Adrenal gland (tissue), 12 donors: Measurements from ENCODE around the gene KCNK2. TPM values are rescaled to one million over a fixed set of nuclear protein-coding genes. Genes with fewer than 3 reads are reported as not detected.
"Not testable (repeated sequence)": the region's sequence is repeated elsewhere in the genome, so short reads cannot be mapped to it uniquely, and the experiment has no call there.

Experiments
- DNase-seq, 7 donors: peaks; one replicate each; pipeline ENCODE4 v3.0.0-alpha.2; 2019 to 2020
- H3K27ac ChIP-seq, 5 donors: fragments of 200-600 bp; sonication (generic) in 4 of 5; 1 replicate in 3 of 5; 2 replicates in 2 of 5; pipeline versions ENCODE4 v1.5.1 to v1.8.0; 2016 to 2020; ENCODE audit warnings: mild to moderate bottlenecking in 1 of 5
- H3K27me3 ChIP-seq: fragments of 200-600 bp; 2 replicates; pipeline ENCODE4 v1.8.0; 2021
- H3K36me3 ChIP-seq, 2 donors: fragments of 200-600 bp; replicated peaks in 1 of 2; 1 replicate in 1 of 2; 2 replicates in 1 of 2; pipeline versions ENCODE4 v1.5.1 to v1.8.0; 2018 to 2022
- H3K4me1 ChIP-seq, 2 donors: fragments of 200-600 bp; replicated peaks in 1 of 2; 1 replicate in 1 of 2; 2 replicates in 1 of 2; pipeline versions ENCODE4 v1.5.1 to v1.8.0; 2018 to 2021
- H3K4me3 ChIP-seq, 4 donors: fragments of 200-600 bp; sonication (generic) in 3 of 4; one replicate each; pipeline ENCODE4 v1.5.1; 2016 to 2018
- H3K9me3 ChIP-seq, 3 donors: fragments of 200-600 bp; sonication (generic) in 1 of 3; replicated peaks in 1 of 3; 1 replicate in 2 of 3; 2 replicates in 1 of 3; pipeline versions ENCODE4 v1.5.1 to v1.8.0; 2016 to 2021
- CTCF ChIP-seq, 6 experiments: fragments of 450-650 bp in 4 of 6; fragments of 200-600 bp in 2 of 6; sonication (generic) in 1 of 6; IDR thresholded peaks; 1 replicate in 5 of 6; 2 replicates in 1 of 6; pipeline versions ENCODE4 v1.5.1 to v1.8.0; 2016 to 2021; ENCODE audit warnings: antibody characterized with exemption in 6 of 6, mild to moderate bottlenecking in 2 of 6, moderate library complexity in 1 of 6
- POLR2A ChIP-seq, 2 donors: fragments of 450-650 bp; IDR thresholded peaks; one replicate each; pipeline ENCODE4 v1.6.1; 2017; ENCODE audit warnings: antibody characterized with exemption in 2 of 2, mild to moderate bottlenecking in 2 of 2, moderate library complexity in 1 of 2
- WGBS, 4 donors: extraction: QIAGEN DNeasy Blood & Tissue Kit in 2 of 4; methylation state at CpG; one replicate each; pipeline versions ENCODE4 v1.1.5 to v1.1.7; 2013 to 2017; 5-methylcytosine and 5-hydroxymethylcytosine counted together
- intact Hi-C, 2 donors: fragments of 100-400 bp; cut with DNase I; formaldehyde crosslinking; loops; one replicate each; pipeline versions ENCODE4 v1.14.1 to v1.15.0; 2022 to 2023
- polyA plus RNA-seq, 3 donors: library from polyadenylated mRNA; stranded (reverse); fragments of 200-250 nt in 2 of 3; fragments of 350-450 nt in 1 of 3; fragmentation: Illumina TruSeq in 1 of 3; extraction: RNeasy Lipid Tissue Mini Kit (QIAGEN cat#74804) in 1 of 3; gene quantifications; one replicate each; pipeline ENCODE4 v1.2.3, GENCODE V29; 2013 to 2014
- total RNA-seq, 9 donors: library from RNA; depleted of rRNA in 4 of 9; stranded (reverse); fragments of >200 nt in 4 of 9; fragments of 120-200 nt in 1 of 9; fragmentation: NEBNext Ultra II Directional in 1 of 9; extraction: Animal tissue kit (Norgen Biotek cat#: 25700) in 1 of 9; gene quantifications; one replicate each; pipeline versions ENCODE4 v1.1.0 to v1.2.4, GENCODE V29; 2013 to 2023
- donor health status: healthy with polysubstance abuse.
- donor health status: Bipolar disorder and iron deficiency.
- donor health status: DM: yes; HTN: yes; CAD: no.
- donor health status: DM: no; HTN: no; CAD: no.
- donor health status: DM: no; HTN: no; CAD: no.
- donor health status: DM: yes; HTN: yes; CAD: no.

The KCNK2 gene
- total and polyA plus RNA-seq, 12 donors: 13.8 to 138 (median 82.9) TPM

- H3K4me1 ChIP-seq: no peaks in the 10 kb centered on the region
- TF ChIP-seq POLR2A (IDR thresholded peaks at IDR 0.05) (no peak), CTCF (IDR thresholded peaks at IDR 0.05) (no peak)
- no peaks in the 10 kb centered on the region for H3K9me3 ChIP-seq
- 38 to 74% (median 56%) methylated on average over 1 of the region's 1 CpG for WGBS, 4 donors
- H3K27ac ChIP-seq: no peak overlapping the region
- H3K4me3 ChIP-seq: no peak overlapping the region
- no peaks in the 10 kb centered on the region for H3K27me3 ChIP-seq
- H3K36me3 ChIP-seq: no peaks in the 10 kb centered on the region
- intact Hi-C loops: no loop called here
- DNase-seq: no peak
Measured at GRCh38 chr1:215160351-215160750, 77.8 kb downstream of the KCNK2 start.

GRCh38 chr1:215163144-215163543 is 80.6 kb downstream of the KCNK2 start:
- H3K9me3 ChIP-seq, H3K27me3 ChIP-seq, H3K36me3 ChIP-seq, H3K4me3 ChIP-seq, H3K4me1 ChIP-seq, H3K27ac ChIP-seq, DNase-seq, intact Hi-C loops: not testable (repeated sequence)
- 91 to 98% (median 93%) methylated on average over 4 of the region's 4 CpGs for WGBS, 4 donors

DNA sequence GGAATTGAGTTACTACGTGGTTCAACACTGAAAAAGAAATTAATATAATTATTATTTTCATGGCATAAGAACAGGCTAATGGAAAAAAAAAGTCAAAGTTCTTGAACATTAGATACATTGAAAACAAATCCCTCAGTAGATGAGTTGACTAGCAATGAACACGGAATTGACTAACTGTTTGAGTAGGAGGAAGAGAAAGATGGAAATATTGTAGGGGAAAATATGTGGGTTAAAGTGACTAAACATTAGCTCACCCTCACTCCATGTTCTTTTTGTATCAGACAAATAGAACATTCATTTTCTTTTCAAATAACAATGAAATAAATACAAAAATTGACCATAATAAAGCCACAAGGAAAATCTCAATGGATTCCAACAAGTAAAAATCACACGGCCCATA is 84.3 kb downstream of the KCNK2 start:
- H3K27me3 ChIP-seq: no peaks in the 10 kb centered on the region
- H3K9me3 ChIP-seq: no peaks in the 10 kb centered on the region
- no peaks in the 10 kb centered on the region for H3K36me3 ChIP-seq
- 81 to 96% (median 88%) methylated on average over 3 of the region's 3 CpGs for WGBS, 4 donors
- no peak overlapping the region for H3K27ac ChIP-seq
- H3K4me3 ChIP-seq: no peak overlapping the region
- H3K4me1 ChIP-seq: no peaks in the 10 kb centered on the region
- intact Hi-C loops: no loop called here
- DNase-seq: no peak
- no peak for TF ChIP-seq CTCF (IDR thresholded peaks at IDR 0.05)
- no peak for TF ChIP-seq POLR2A (IDR thresholded peaks at IDR 0.05)

- WGBS, 4 donors: 83 to 88% (median 87%) methylated on average over 2 to 3 of the region's 3 CpGs
- intact Hi-C loops: no loop called here
Measured at GRCh38 chr1:215181518-215181917, 99.0 kb downstream of the KCNK2 start.

More at GRCh38 chr1:215181518-215181917, 99.0 kb downstream of the KCNK2 start:
- DNase-seq: no peak
- no peak overlapping the region for H3K4me3 ChIP-seq
- no peaks in the 10 kb centered on the region for H3K9me3 ChIP-seq
- no peaks in the 10 kb centered on the region for H3K36me3 ChIP-seq
- no peak overlapping the region for H3K27ac ChIP-seq
- no peak for TF ChIP-seq CTCF (IDR thresholded peaks at IDR 0.05)
- TF ChIP-seq POLR2A (IDR thresholded peaks at IDR 0.05): no peak
- no peaks in the 10 kb centered on the region for H3K4me1 ChIP-seq
- no peaks in the 10 kb centered on the region for H3K27me3 ChIP-seq
